ENCODE data around the gene PTPRM. TPM values are rescaled to one million over a fixed set of nuclear protein-coding genes. Genes with fewer than 3 reads are reported as not detected.

The PTPRM gene
- total RNA-seq, 1 donor from 2014 or later: 4.5 TPM

GRCh38 chr18:7894592-7894991 lies 327.5 kb downstream of the PTPRM start:
- no peaks in the 10 kb centered on the region for H3K27me3 Mint-ChIP-seq (ENCODE audit: low read depth)
- H3K4me3 Mint-ChIP-seq (ENCODE audit: low read depth): no peak overlapping the region
- no peaks in the 10 kb centered on the region for H3K4me1 Mint-ChIP-seq (ENCODE audit: low read depth)
- H3K36me3 Mint-ChIP-seq (ENCODE audit: low read depth): no peaks in the 10 kb centered on the region
- H3K9me3 Mint-ChIP-seq: no peaks in the 10 kb centered on the region
- intact Hi-C loops (cut with micrococcal nuclease): no loop called here
- no peak for DNase-seq (ENCODE audit: low spot score)
- H3K27ac Mint-ChIP-seq: no peak overlapping the region

- H3K9me3 Mint-ChIP-seq: no peaks in the 10 kb centered on the region
- intact Hi-C loops (cut with micrococcal nuclease): no loop called here
- no peak for DNase-seq (ENCODE audit: low spot score)
- no peak overlapping the region for H3K4me3 Mint-ChIP-seq (ENCODE audit: low read depth)
- no peak overlapping the region for H3K27ac Mint-ChIP-seq
- H3K4me1 Mint-ChIP-seq (ENCODE audit: low read depth): no peaks in the 10 kb centered on the region
- no peaks in the 10 kb centered on the region for H3K36me3 Mint-ChIP-seq (ENCODE audit: low read depth)
- no peaks in the 10 kb centered on the region for H3K27me3 Mint-ChIP-seq (ENCODE audit: low read depth)
Observed at GRCh38 chr18:7895346-7895745, 328.2 kb downstream of the PTPRM start.

GRCh38 chr18:7896161-7896560 lies 329.0 kb downstream of the PTPRM start:
- intact Hi-C loops (cut with micrococcal nuclease): no loop called here
- Mint-ChIP-seq H3K4me3 (ENCODE audit: low read depth) (no peak overlapping the region), H3K27ac (no peak overlapping the region), H3K27me3 (ENCODE audit: low read depth) (no peaks in the 10 kb centered on the region), H3K9me3 (no peaks in the 10 kb centered on the region), H3K4me1 (ENCODE audit: low read depth) (no peaks in the 10 kb centered on the region), H3K36me3 (ENCODE audit: low read depth) (no peaks in the 10 kb centered on the region)
- DNase-seq (ENCODE audit: low spot score): no peak

- no peaks in the 10 kb centered on the region for H3K36me3 Mint-ChIP-seq (ENCODE audit: low read depth)
- no peak for DNase-seq (ENCODE audit: low spot score)
- H3K9me3 Mint-ChIP-seq: no peaks in the 10 kb centered on the region
- intact Hi-C loops (cut with micrococcal nuclease): no loop called here
- no peaks in the 10 kb centered on the region for H3K27me3 Mint-ChIP-seq (ENCODE audit: low read depth)
- no peak overlapping the region for H3K27ac Mint-ChIP-seq
- no peak overlapping the region for H3K4me3 Mint-ChIP-seq (ENCODE audit: low read depth)
- no peaks in the 10 kb centered on the region for H3K4me1 Mint-ChIP-seq (ENCODE audit: low read depth)
Observed at GRCh38 chr18:7896805-7897518, 329.8 kb downstream of the PTPRM start.

GRCh38 chr18:7898181-7898580 lies 331.1 kb downstream of the PTPRM start:
- DNase-seq (ENCODE audit: low spot score): no peak
- Mint-ChIP-seq H3K36me3 (ENCODE audit: low read depth) (no peaks in the 10 kb centered on the region), H3K27me3 (ENCODE audit: low read depth) (no peaks in the 10 kb centered on the region), H3K4me3 (ENCODE audit: low read depth) (no peak overlapping the region), H3K9me3 (no peaks in the 10 kb centered on the region), H3K27ac (no peak overlapping the region), H3K4me1 (ENCODE audit: low read depth) (no peaks in the 10 kb centered on the region)
- intact Hi-C loops (cut with micrococcal nuclease): no loop called here

GRCh38 chr18:7899078-7899477 lies 332.0 kb downstream of the PTPRM start:
- Mint-ChIP-seq H3K4me1 (ENCODE audit: low read depth) (no peaks in the 10 kb centered on the region), H3K27me3 (ENCODE audit: low read depth) (no peaks in the 10 kb centered on the region), H3K9me3 (peaks cover 3% of the 10 kb centered on the region), H3K4me3 (ENCODE audit: low read depth) (no peak overlapping the region), H3K36me3 (ENCODE audit: low read depth) (no peaks in the 10 kb centered on the region), H3K27ac (no peak overlapping the region)
- DNase-seq (ENCODE audit: low spot score): no peak
- intact Hi-C loops (cut with micrococcal nuclease): no loop called here

- Mint-ChIP-seq H3K4me3 (ENCODE audit: low read depth) (no peak overlapping the region), H3K27ac (no peak overlapping the region), H3K9me3 (peaks cover 3% of the 10 kb centered on the region), H3K4me1 (ENCODE audit: low read depth) (no peaks in the 10 kb centered on the region), H3K27me3 (ENCODE audit: low read depth) (no peaks in the 10 kb centered on the region), H3K36me3 (ENCODE audit: low read depth) (no peaks in the 10 kb centered on the region)
- DNase-seq (ENCODE audit: low spot score): no peak
- intact Hi-C loops (cut with micrococcal nuclease): no loop called here
Observed at GRCh38 chr18:7900091-7900490, 333.0 kb downstream of the PTPRM start.

- Mint-ChIP-seq H3K4me3 (ENCODE audit: low read depth) (no peak overlapping the region), H3K27ac (no peak overlapping the region), H3K9me3 (peaks cover 3% of the 10 kb centered on the region), H3K27me3 (ENCODE audit: low read depth) (no peaks in the 10 kb centered on the region), H3K36me3 (ENCODE audit: low read depth) (no peaks in the 10 kb centered on the region), H3K4me1 (ENCODE audit: low read depth) (no peaks in the 10 kb centered on the region)
- intact Hi-C loops (cut with micrococcal nuclease): no loop called here
- no peak for DNase-seq (ENCODE audit: low spot score)
Observed at GRCh38 chr18:7901657-7902056, 334.5 kb downstream of the PTPRM start.

- H3K4me1 Mint-ChIP-seq (ENCODE audit: low read depth): no peaks in the 10 kb centered on the region
- no peaks in the 10 kb centered on the region for H3K36me3 Mint-ChIP-seq (ENCODE audit: low read depth)
- intact Hi-C loops (cut with micrococcal nuclease): no loop called here
- no peaks in the 10 kb centered on the region for H3K27me3 Mint-ChIP-seq (ENCODE audit: low read depth)
- H3K4me3 Mint-ChIP-seq (ENCODE audit: low read depth): no peak overlapping the region
- no peak overlapping the region for H3K27ac Mint-ChIP-seq
- H3K9me3 Mint-ChIP-seq: peaks cover 3% of the 10 kb centered on the region
- no peak for DNase-seq (ENCODE audit: low spot score)
Observed at GRCh38 chr18:7902399-7902839, 335.3 kb downstream of the PTPRM start.

- DNase-seq (ENCODE audit: low spot score): no peak
- H3K27ac Mint-ChIP-seq: no peak overlapping the region
- H3K4me1 Mint-ChIP-seq (ENCODE audit: low read depth): no peaks in the 10 kb centered on the region
- no peaks in the 10 kb centered on the region for H3K27me3 Mint-ChIP-seq (ENCODE audit: low read depth)
- intact Hi-C loops (cut with micrococcal nuclease): no loop called here
- H3K36me3 Mint-ChIP-seq (ENCODE audit: low read depth): no peaks in the 10 kb centered on the region
- peaks cover 3% of the 10 kb centered on the region for H3K9me3 Mint-ChIP-seq
- no peak overlapping the region for H3K4me3 Mint-ChIP-seq (ENCODE audit: low read depth)
Observed at GRCh38 chr18:7904529-7904928, 337.4 kb downstream of the PTPRM start.

- Mint-ChIP-seq H3K27ac (no peak overlapping the region), H3K9me3 (no peaks in the 10 kb centered on the region), H3K4me3 (ENCODE audit: low read depth) (no peak overlapping the region), H3K4me1 (ENCODE audit: low read depth) (no peaks in the 10 kb centered on the region), H3K27me3 (ENCODE audit: low read depth) (no peaks in the 10 kb centered on the region), H3K36me3 (ENCODE audit: low read depth) (no peaks in the 10 kb centered on the region)
- intact Hi-C loops (cut with micrococcal nuclease): no loop called here
- DNase-seq (ENCODE audit: low spot score): no peak
Observed at GRCh38 chr18:7908681-7909299, 341.7 kb downstream of the PTPRM start.

GRCh38 chr18:7914834-7915670 lies 347.9 kb downstream of the PTPRM start:
- intact Hi-C loops (cut with micrococcal nuclease): no loop called here
- H3K27me3 Mint-ChIP-seq (ENCODE audit: low read depth): no peaks in the 10 kb centered on the region
- H3K4me1 Mint-ChIP-seq (ENCODE audit: low read depth): no peaks in the 10 kb centered on the region
- DNase-seq (ENCODE audit: low spot score): no peak
- H3K4me3 Mint-ChIP-seq (ENCODE audit: low read depth): no peak overlapping the region
- H3K27ac Mint-ChIP-seq: no peak overlapping the region
- H3K9me3 Mint-ChIP-seq: no peaks in the 10 kb centered on the region
- H3K36me3 Mint-ChIP-seq (ENCODE audit: low read depth): no peaks in the 10 kb centered on the region

- H3K27me3 Mint-ChIP-seq (ENCODE audit: low read depth): no peaks in the 10 kb centered on the region
- no peaks in the 10 kb centered on the region for H3K9me3 Mint-ChIP-seq
Observed at GRCh38 chr18:7918701-7919100, 351.6 kb downstream of the PTPRM start.

More at GRCh38 chr18:7918701-7919100, 351.6 kb downstream of the PTPRM start:
- intact Hi-C loops (cut with micrococcal nuclease): no loop called here
- Mint-ChIP-seq H3K36me3 (ENCODE audit: low read depth) (no peaks in the 10 kb centered on the region), H3K4me1 (ENCODE audit: low read depth) (no peaks in the 10 kb centered on the region), H3K27ac (no peak overlapping the region), H3K4me3 (ENCODE audit: low read depth) (no peak overlapping the region)
- no peak for DNase-seq (ENCODE audit: low spot score)

Data from activated T-helper 2 cell treated with anti-CD3 and anti-CD28 coated beads, Interferon-gamma antibody, Interleukin-2, Interleukin-4, amounts not matched to agents 10 μg/mL and 5 μg/mL and 100 μg/mL, durations not matched to agents 14 hours and 24 hours and 36 hours (primary cell).